ENCODE measurements around the gene SLC35D1. TPM values are rescaled to one million over a fixed set of nuclear protein-coding genes. Genes with fewer than 3 reads are reported as not detected.

The SLC35D1 gene
- total and polyA plus RNA-seq, 2 donors (not counting 1 experiment from before 2014, with no cell fraction given), result 4.0 to 16.8 TPM

DNA sequence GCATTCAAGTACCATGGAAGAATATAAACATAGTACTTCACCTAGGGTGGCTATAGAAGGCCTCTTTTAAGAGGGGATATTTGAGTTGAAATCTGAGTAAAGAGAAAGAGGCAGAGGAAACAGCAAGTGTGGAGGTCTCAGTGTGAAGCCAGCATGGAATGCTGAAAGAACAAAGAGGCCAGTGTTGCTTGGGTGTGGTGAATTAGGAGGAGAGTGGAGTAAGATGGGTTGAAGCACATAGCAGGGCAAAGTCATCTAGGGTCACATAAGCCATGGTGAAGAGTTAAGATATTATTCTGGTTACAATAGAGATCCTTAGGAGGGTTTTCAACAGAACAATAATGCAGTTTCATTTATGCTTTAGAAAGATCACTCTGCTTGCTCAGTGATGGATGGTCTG is 43.4 kb upstream of the SLC35D1 start:
- no peaks in the 10 kb centered on the region for H3K27me3 Mint-ChIP-seq
- ChIA-PET CTCF (no interaction called here), POLR2A (no interaction called here)
- H2AFZ ChIP-seq (ENCODE audit: insufficient read depth, low read depth, low read length, poor library complexity, severe bottlenecking), result no peak overlapping the region
- TF ChIP-seq EZH2 (IDR thresholded peaks at IDR 0.05; ENCODE audit: borderline replicate concordance, insufficient read depth, low read depth, low read length, poor library complexity, severe bottlenecking), result no peak
- TF ChIP-seq, protein P1, sequence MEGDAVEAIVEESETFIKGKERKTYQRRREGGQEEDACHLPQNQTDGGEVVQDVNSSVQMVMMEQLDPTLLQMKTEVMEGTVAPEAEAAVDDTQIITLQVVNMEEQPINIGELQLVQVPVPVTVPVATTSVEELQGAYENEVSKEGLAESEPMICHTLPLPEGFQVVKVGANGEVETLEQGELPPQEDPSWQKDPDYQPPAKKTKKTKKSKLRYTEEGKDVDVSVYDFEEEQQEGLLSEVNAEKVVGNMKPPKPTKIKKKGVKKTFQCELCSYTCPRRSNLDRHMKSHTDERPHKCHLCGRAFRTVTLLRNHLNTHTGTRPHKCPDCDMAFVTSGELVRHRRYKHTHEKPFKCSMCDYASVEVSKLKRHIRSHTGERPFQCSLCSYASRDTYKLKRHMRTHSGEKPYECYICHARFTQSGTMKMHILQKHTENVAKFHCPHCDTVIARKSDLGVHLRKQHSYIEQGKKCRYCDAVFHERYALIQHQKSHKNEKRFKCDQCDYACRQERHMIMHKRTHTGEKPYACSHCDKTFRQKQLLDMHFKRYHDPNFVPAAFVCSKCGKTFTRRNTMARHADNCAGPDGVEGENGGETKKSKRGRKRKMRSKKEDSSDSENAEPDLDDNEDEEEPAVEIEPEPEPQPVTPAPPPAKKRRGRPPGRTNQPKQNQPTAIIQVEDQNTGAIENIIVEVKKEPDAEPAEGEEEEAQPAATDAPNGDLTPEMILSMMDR (IDR thresholded peaks at IDR 0.05), result no peak
- ATAC-seq (ENCODE audit: low read depth) (no peak), DNase-seq (no peak)
- H3K9ac ChIP-seq (ENCODE audit: low read length), result no peak overlapping the region
- H3K27ac Mint-ChIP-seq, result no peak overlapping the region
- intact Hi-C loops (cut with micrococcal nuclease), result no loop called here
- no peaks in the 10 kb centered on the region for H3K9me3 ChIP-seq (ENCODE audit: control extremely low read depth in 1 of 3, control insufficient read depth in 2 of 3, insufficient read depth in 1 of 3, low read length in 2 of 3)
- no peaks in the 10 kb centered on the region for H3K4me1 ChIP-seq (ENCODE audit: control insufficient read depth in 2 of 2, insufficient read depth in 2 of 2, low read length in 2 of 2)
- H3K79me2 ChIP-seq (ENCODE audit: control insufficient read depth, insufficient read depth, low read length), result no peaks in the 10 kb centered on the region
- H3K4me3 Mint-ChIP-seq, result no peak overlapping the region
- no peaks in the 10 kb centered on the region for H4K20me1 ChIP-seq (ENCODE audit: control insufficient read depth, insufficient read depth, low read length, poor library complexity, severe bottlenecking)
- no peaks in the 10 kb centered on the region for H3K9me3 Mint-ChIP-seq (ENCODE audit: insufficient read depth)
- H3K4me3 ChIP-seq (ENCODE audit: control extremely low read depth in 1 of 5, extremely low read depth in 1 of 5, insufficient read depth in 1 of 5, low read depth in 2 of 5, low read length in 4 of 5), result no peak overlapping the region
- H3K27ac ChIP-seq (ENCODE audit: low read length in 2 of 2), result no peak overlapping the region
- no peak overlapping the region for H3K4me2 ChIP-seq (replicated peaks; ENCODE audit: low read depth, low read length, poor library complexity, severe bottlenecking)
- no peaks in the 10 kb centered on the region for H3K36me3 ChIP-seq (replicated peaks in 1 of 2; ENCODE audit: control extremely low read depth in 1 of 2, control insufficient read depth in 1 of 2, extremely low read depth in 1 of 2, insufficient read depth in 2 of 2, low read length in 1 of 2)
- no peaks in the 10 kb centered on the region for H3K27me3 ChIP-seq (replicated peaks in 1 of 4; ENCODE audit: control extremely low read depth in 1 of 4, control insufficient read depth in 3 of 4, insufficient read depth in 4 of 4, low read length in 3 of 4)
- no peaks in the 10 kb centered on the region for H3K4me1 Mint-ChIP-seq

DNA sequence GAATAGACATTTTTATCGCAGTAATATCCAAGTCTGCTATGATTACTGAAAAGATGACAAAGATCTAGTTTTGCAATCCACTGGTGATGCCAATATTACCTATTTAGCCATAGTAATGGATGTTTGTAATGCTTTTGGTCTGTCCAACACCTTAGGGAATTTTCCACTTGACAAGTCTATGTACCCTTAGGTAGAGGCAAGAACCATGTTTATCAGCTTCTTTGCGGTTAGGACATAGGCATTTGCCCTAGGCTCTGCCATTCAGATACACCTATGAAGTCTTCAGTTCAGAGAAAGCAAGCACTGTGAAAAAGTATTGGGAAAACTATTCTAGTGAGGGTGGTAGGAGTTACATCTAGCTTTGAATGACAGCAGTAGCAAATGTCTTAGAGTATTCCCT is 40.2 kb upstream of the SLC35D1 start:
- H4K20me1 ChIP-seq (ENCODE audit: control insufficient read depth, insufficient read depth, low read length, poor library complexity, severe bottlenecking), result no peaks in the 10 kb centered on the region
- no peak overlapping the region for H3K27ac ChIP-seq (ENCODE audit: low read length in 2 of 2)
- H3K36me3 ChIP-seq (replicated peaks in 1 of 2; ENCODE audit: control extremely low read depth in 1 of 2, control insufficient read depth in 1 of 2, extremely low read depth in 1 of 2, insufficient read depth in 2 of 2, low read length in 1 of 2), result no peaks in the 10 kb centered on the region
- no peaks in the 10 kb centered on the region for H3K27me3 Mint-ChIP-seq
- POLR2A ChIA-PET, result no interaction called here
- no peaks in the 10 kb centered on the region for H3K79me2 ChIP-seq (ENCODE audit: control insufficient read depth, insufficient read depth, low read length)
- H3K9me3 ChIP-seq (ENCODE audit: control extremely low read depth in 1 of 3, control insufficient read depth in 2 of 3, insufficient read depth in 1 of 3, low read length in 2 of 3), result peaks cover 0 to 3% (median 2%) of the 10 kb centered on the region in 3 donors
- H3K9ac ChIP-seq (ENCODE audit: low read length), result no peak overlapping the region
- no peaks in the 10 kb centered on the region for H3K9me3 Mint-ChIP-seq (ENCODE audit: insufficient read depth)
- no peak overlapping the region for H2AFZ ChIP-seq (ENCODE audit: insufficient read depth, low read depth, low read length, poor library complexity, severe bottlenecking)
- H3K27me3 ChIP-seq (replicated peaks in 1 of 4; ENCODE audit: control extremely low read depth in 1 of 4, control insufficient read depth in 3 of 4, insufficient read depth in 4 of 4, low read length in 3 of 4), result no peaks in the 10 kb centered on the region
- H3K4me2 ChIP-seq (replicated peaks; ENCODE audit: low read depth, low read length, poor library complexity, severe bottlenecking), result no peak overlapping the region
- ATAC-seq (ENCODE audit: low read depth) (no peak), DNase-seq (no peak)
- no peak overlapping the region for H3K4me3 ChIP-seq (ENCODE audit: control extremely low read depth in 1 of 5, extremely low read depth in 1 of 5, insufficient read depth in 1 of 5, low read depth in 2 of 5, low read length in 4 of 5)
- H3K4me3 Mint-ChIP-seq, result no peak overlapping the region
- H3K4me1 ChIP-seq (ENCODE audit: control insufficient read depth in 2 of 2, insufficient read depth in 2 of 2, low read length in 2 of 2), result no peaks in the 10 kb centered on the region
- 100% methylated on average over 1 of the region's 2 CpGs for WGBS (ENCODE audit: insufficient coverage)
- intact Hi-C loops (cut with micrococcal nuclease), result no loop called here
- CTCF ChIA-PET, result interaction anchor here (3.0 kb wide), 1 partner anchor 55 kb away, joined by 7 read pairs; no protein-coding TSS in a partner anchor
- TF ChIP-seq EZH2 (IDR thresholded peaks at IDR 0.05; ENCODE audit: borderline replicate concordance, insufficient read depth, low read depth, low read length, poor library complexity, severe bottlenecking), result no peak
- TF ChIP-seq, protein P1 (IDR thresholded peaks at IDR 0.05), result no peak
- H3K27ac Mint-ChIP-seq, result no peak overlapping the region
- no peaks in the 10 kb centered on the region for H3K4me1 Mint-ChIP-seq
